ENCODE results near the gene CDK8.

The CDK8 gene

DNA sequence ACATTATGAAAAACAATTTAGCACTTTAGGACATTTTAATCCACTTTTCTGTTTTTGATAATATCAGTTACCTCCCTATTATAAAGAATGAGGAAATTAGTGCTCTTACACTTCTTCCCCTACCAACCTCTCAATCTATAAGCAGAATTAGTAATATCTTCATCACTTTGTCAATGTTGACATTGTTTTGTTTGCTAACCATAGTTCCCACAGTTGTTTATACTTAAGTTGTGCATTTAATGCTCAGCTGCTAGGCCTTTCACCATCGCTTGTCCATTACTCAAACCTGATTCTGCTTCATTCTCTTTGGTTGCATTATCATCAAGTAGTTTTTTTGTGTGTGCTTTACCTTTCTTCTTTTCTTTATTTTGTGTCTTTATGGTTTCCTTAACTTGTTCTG, 132.1 kb downstream of the CDK8 start:
- Histone ChIP-seq H3K9ac (ENCODE audit: low read length) (no peak overlapping the region), H3K4me1 (ENCODE audit: control insufficient read depth, insufficient read depth, low read depth, low read length) (no peaks in the 10 kb centered on the region), H3K36me3 (ENCODE audit: control insufficient read depth in 1 of 2, insufficient read depth in 2 of 2, low read depth in 1 of 2, low read length in 2 of 2) (peaks cover 3 to 45% of the 10 kb centered on the region in 2 experiments), H4K91ac (ENCODE audit: low read length) (no peak overlapping the region), H2BK12ac (ENCODE audit: low read length in 2 of 2) (no peak overlapping the region), H3K79me1 (replicated peaks; ENCODE audit: low read length, poor library complexity, severe bottlenecking) (no peaks in the 10 kb centered on the region), H2BK120ac (ENCODE audit: low read depth, low read length) (no peak overlapping the region), H2AK5ac (ENCODE audit: low read length, severe bottlenecking) (no peak overlapping the region), H3K23ac (ENCODE audit: low read length in 2 of 2) (no peak overlapping the region), H3K14ac (ENCODE audit: low read length in 2 of 2) (no peak overlapping the region), H3K18ac (ENCODE audit: low read depth in 1 of 2, low read length in 2 of 2) (no peak overlapping the region), H3K27me3 (ENCODE audit: control insufficient read depth in 1 of 2, insufficient read depth in 1 of 2, low read length in 2 of 2) (no peaks in the 10 kb centered on the region), H3K4ac (ENCODE audit: low read depth in 1 of 2, low read length in 2 of 2) (no peak overlapping the region), H2BK15ac (ENCODE audit: low read depth, poor library complexity, severe bottlenecking) (no peak overlapping the region), H3K4me2 (ENCODE audit: low read length, poor library complexity, severe bottlenecking) (no peak overlapping the region), H4K8ac (ENCODE audit: low read length) (no peak overlapping the region), H3K4me3 (ENCODE audit: insufficient read depth in 1 of 2, low read depth in 1 of 2, low read length in 2 of 2) (no peak overlapping the region), H2BK5ac (ENCODE audit: low read depth, low read length, poor library complexity, severe bottlenecking) (no peak overlapping the region), H2AFZ (ENCODE audit: low read depth, low read length) (no peak overlapping the region), H3K27ac (ENCODE audit: low read length, poor library complexity, severe bottlenecking) (no peak overlapping the region), H3K9me3 (ENCODE audit: control insufficient read depth, low read length) (no peaks in the 10 kb centered on the region)
- DNase-seq = peak; percentile 46
- no CpG with 5 or more reads among the region's 1 CpG for WGBS

GRCh38 chr13:26390203-26390602, 136.3 kb downstream of the CDK8 start:
- Histone ChIP-seq H3K4me2 (ENCODE audit: low read length, poor library complexity, severe bottlenecking) (no peak overlapping the region), H3K4me1 (ENCODE audit: control insufficient read depth, insufficient read depth, low read depth, low read length) (no peaks in the 10 kb centered on the region), H4K8ac (ENCODE audit: low read length) (no peak overlapping the region), H3K36me3 (ENCODE audit: control insufficient read depth in 1 of 2, insufficient read depth in 2 of 2, low read depth in 1 of 2, low read length in 2 of 2) (peaks cover 3 to 50% of the 10 kb centered on the region in 2 experiments), H3K23ac (ENCODE audit: low read length in 2 of 2) (no peak overlapping the region), H3K4me3 (ENCODE audit: insufficient read depth in 1 of 2, low read depth in 1 of 2, low read length in 2 of 2) (no peak overlapping the region), H3K18ac (ENCODE audit: low read depth in 1 of 2, low read length in 2 of 2) (no peak overlapping the region), H2AFZ (ENCODE audit: low read depth, low read length) (no peak overlapping the region), H4K91ac (ENCODE audit: low read length) (no peak overlapping the region), H3K4ac (ENCODE audit: low read depth in 1 of 2, low read length in 2 of 2) (no peak overlapping the region), H3K9me3 (ENCODE audit: control insufficient read depth, low read length) (no peaks in the 10 kb centered on the region), H3K14ac (ENCODE audit: low read length in 2 of 2) (no peak overlapping the region), H2BK12ac (ENCODE audit: low read length in 2 of 2) (no peak overlapping the region), H2AK5ac (ENCODE audit: low read length, severe bottlenecking) (no peak overlapping the region), H3K27ac (ENCODE audit: low read length, poor library complexity, severe bottlenecking) (no peak overlapping the region), H3K79me1 (replicated peaks; ENCODE audit: low read length, poor library complexity, severe bottlenecking) (no peaks in the 10 kb centered on the region), H3K9ac (ENCODE audit: low read length) (no peak overlapping the region), H2BK5ac (ENCODE audit: low read depth, low read length, poor library complexity, severe bottlenecking) (no peak overlapping the region), H2BK15ac (ENCODE audit: low read depth, poor library complexity, severe bottlenecking) (no peak overlapping the region), H2BK120ac (ENCODE audit: low read depth, low read length) (no peak overlapping the region), H3K27me3 (ENCODE audit: control insufficient read depth in 1 of 2, insufficient read depth in 1 of 2, low read length in 2 of 2) (no peaks in the 10 kb centered on the region)
- DNase-seq = no peak
- 20% methylated on average over 1 of the region's 3 CpGs for whole genome bisulfite sequencing

DNA sequence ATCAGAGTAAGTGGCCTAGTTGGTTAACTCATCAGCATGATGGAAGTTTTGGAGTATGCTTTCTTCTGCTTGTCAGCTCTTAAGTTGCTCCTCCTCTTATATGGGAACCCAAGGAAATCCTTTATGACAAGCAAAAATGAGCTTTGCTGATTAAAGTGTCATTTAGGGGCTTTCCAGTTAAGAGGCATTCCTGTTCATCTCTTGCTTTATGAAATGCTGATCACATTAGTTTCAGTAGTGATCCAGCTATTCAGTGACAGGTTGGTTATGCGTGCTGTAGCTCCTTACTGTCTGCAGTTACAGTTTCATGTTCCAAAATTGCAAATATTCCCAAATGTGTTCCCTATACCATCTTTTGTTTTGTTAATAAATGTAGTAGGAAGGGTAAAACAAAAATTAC, 146.6 kb downstream of the CDK8 start:
- no peak overlapping the region for H3K4me3 ChIP-seq (ENCODE audit: insufficient read depth in 1 of 2, low read depth in 1 of 2, low read length in 2 of 2)
- no peaks in the 10 kb centered on the region for H3K4me1 ChIP-seq (ENCODE audit: control insufficient read depth, insufficient read depth, low read depth, low read length)
- H2BK15ac ChIP-seq (ENCODE audit: low read depth, poor library complexity, severe bottlenecking) = no peak overlapping the region
- no peak overlapping the region for H3K18ac ChIP-seq (ENCODE audit: low read depth in 1 of 2, low read length in 2 of 2)
- DNase-seq = no peak
- no peak overlapping the region for H2BK12ac ChIP-seq (ENCODE audit: low read length in 2 of 2)
- peaks cover 4 to 48% of the 10 kb centered on the region in 2 experiments for H3K36me3 ChIP-seq (ENCODE audit: control insufficient read depth in 1 of 2, insufficient read depth in 2 of 2, low read depth in 1 of 2, low read length in 2 of 2)
- no peak overlapping the region for H2AK5ac ChIP-seq (ENCODE audit: low read length, severe bottlenecking)
- no peak overlapping the region for H2BK5ac ChIP-seq (ENCODE audit: low read depth, low read length, poor library complexity, severe bottlenecking)
- no peak overlapping the region for H2AFZ ChIP-seq (ENCODE audit: low read depth, low read length)
- H3K27ac ChIP-seq (ENCODE audit: low read length, poor library complexity, severe bottlenecking) = no peak overlapping the region
- WGBS = no CpG with 5 or more reads among the region's 1 CpG
- H3K27me3 ChIP-seq (ENCODE audit: control insufficient read depth in 1 of 2, insufficient read depth in 1 of 2, low read length in 2 of 2) = no peaks in the 10 kb centered on the region
- no peak overlapping the region for H3K14ac ChIP-seq (ENCODE audit: low read length in 2 of 2)
- no peak overlapping the region for H2BK120ac ChIP-seq (ENCODE audit: low read depth, low read length)
- H3K9me3 ChIP-seq (ENCODE audit: control insufficient read depth, low read length) = no peaks in the 10 kb centered on the region
- H3K79me1 ChIP-seq (replicated peaks; ENCODE audit: low read length, poor library complexity, severe bottlenecking) = no peaks in the 10 kb centered on the region
- no peak overlapping the region for H3K4ac ChIP-seq (ENCODE audit: low read depth in 1 of 2, low read length in 2 of 2)
- H3K9ac ChIP-seq (ENCODE audit: low read length) = no peak overlapping the region
- no peak overlapping the region for H4K91ac ChIP-seq (ENCODE audit: low read length)
- H3K23ac ChIP-seq (ENCODE audit: low read length in 2 of 2) = no peak overlapping the region
- no peak overlapping the region for H4K8ac ChIP-seq (ENCODE audit: low read length)
- no peak overlapping the region for H3K4me2 ChIP-seq (ENCODE audit: low read length, poor library complexity, severe bottlenecking)

- Histone ChIP-seq H3K79me1 (replicated peaks; ENCODE audit: low read length, poor library complexity, severe bottlenecking) (no peaks in the 10 kb centered on the region), H3K4me1 (ENCODE audit: control insufficient read depth, insufficient read depth, low read depth, low read length) (no peaks in the 10 kb centered on the region), H2AK5ac (ENCODE audit: low read length, severe bottlenecking) (no peak overlapping the region), H3K4me3 (ENCODE audit: insufficient read depth in 1 of 2, low read depth in 1 of 2, low read length in 2 of 2) (no peak overlapping the region), H3K4ac (ENCODE audit: low read depth in 1 of 2, low read length in 2 of 2) (no peak overlapping the region), H3K14ac (ENCODE audit: low read length in 2 of 2) (no peak overlapping the region), H3K36me3 (ENCODE audit: control insufficient read depth in 1 of 2, insufficient read depth in 2 of 2, low read depth in 1 of 2, low read length in 2 of 2) (peaks cover 4 to 49% of the 10 kb centered on the region in 2 experiments), H4K91ac (ENCODE audit: low read length) (no peak overlapping the region), H2BK5ac (ENCODE audit: low read depth, low read length, poor library complexity, severe bottlenecking) (no peak overlapping the region), H2BK15ac (ENCODE audit: low read depth, poor library complexity, severe bottlenecking) (no peak overlapping the region), H3K18ac (ENCODE audit: low read depth in 1 of 2, low read length in 2 of 2) (no peak overlapping the region), H3K4me2 (ENCODE audit: low read length, poor library complexity, severe bottlenecking) (no peak overlapping the region), H4K8ac (ENCODE audit: low read length) (no peak overlapping the region), H3K27me3 (ENCODE audit: control insufficient read depth in 1 of 2, insufficient read depth in 1 of 2, low read length in 2 of 2) (no peaks in the 10 kb centered on the region), H2BK120ac (ENCODE audit: low read depth, low read length) (no peak overlapping the region), H3K23ac (ENCODE audit: low read length in 2 of 2) (no peak overlapping the region), H3K27ac (ENCODE audit: low read length, poor library complexity, severe bottlenecking) (no peak overlapping the region), H2BK12ac (ENCODE audit: low read length in 2 of 2) (no peak overlapping the region), H2AFZ (ENCODE audit: low read depth, low read length) (no peak overlapping the region), H3K9ac (ENCODE audit: low read length) (no peak overlapping the region), H3K9me3 (ENCODE audit: control insufficient read depth, low read length) (no peaks in the 10 kb centered on the region)
- WGBS = 100% methylated on average over 5 of the region's 6 CpGs
- DNase-seq = no peak
These were observed 147.1 kb downstream of the CDK8 start for GRCh38 chr13:26401069-26401468.

Data from mesenchymal stem cell (in vitro differentiated cells and primary cell).